Activated CD8-positive, alpha-beta memory T cell treated with anti-CD3 and anti-CD28 coated beads for 24 hours (primary cell): ENCODE measurements around the gene ANKUB1.

Experiments
- DNase-seq: peaks from one replicate; pipeline ENCODE4 v3.0.0-alpha.2; 2020

ANKUB1 gene

DNA sequence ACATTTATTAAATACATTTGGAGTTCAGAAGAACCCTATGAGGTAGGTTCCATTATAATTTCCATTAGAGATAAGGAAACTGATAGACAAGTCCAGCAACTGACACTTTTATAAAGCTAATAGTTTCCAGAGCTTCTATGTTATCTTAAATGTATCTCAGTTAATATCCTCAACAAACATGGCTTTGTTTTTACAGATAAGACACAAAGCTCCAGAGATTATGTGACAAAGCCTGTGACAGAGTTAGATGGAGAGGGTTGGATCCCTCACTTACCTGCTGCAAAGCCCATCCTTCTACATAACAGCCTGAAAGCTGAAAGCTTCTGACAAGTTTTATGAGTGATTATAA lies 39.6 kb downstream of the ANKUB1 start:
- no peak for DNase-seq

DNA sequence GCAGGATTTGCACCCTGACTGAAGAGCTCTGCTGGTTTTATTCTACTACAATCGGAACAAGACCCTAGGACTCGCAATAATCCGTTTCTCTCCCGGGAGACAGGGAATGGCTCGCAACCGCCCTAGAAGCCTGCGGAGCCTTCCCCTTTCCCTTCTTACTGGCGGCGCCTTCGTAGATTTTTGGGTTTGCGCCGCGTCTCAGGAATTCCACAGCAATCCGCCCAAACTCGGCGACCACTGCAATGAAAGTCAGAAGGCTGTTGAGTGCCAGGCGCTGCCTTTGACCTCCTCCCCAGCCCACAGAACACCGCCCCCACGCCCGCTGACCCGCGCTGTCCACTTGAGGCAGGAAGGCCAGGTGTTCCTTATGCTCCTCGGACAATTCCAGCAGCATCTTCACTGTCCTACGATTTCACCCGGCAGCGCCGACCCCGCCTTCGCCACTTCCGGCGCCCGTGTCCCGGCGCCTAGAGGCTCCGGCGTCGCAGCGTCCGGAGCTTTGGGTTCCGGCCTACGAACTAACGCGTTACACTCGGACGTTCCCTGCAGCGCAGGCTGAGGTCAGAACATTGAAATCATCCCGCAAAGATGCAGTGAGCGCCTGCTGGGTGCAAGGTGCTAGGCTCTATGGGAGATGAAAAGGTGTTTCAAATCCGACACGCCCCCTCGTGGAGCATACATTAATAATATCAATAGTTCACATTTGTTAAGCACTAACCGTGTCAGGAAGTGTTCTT lies 40.1 kb downstream of the ANKUB1 start, which contains the start of gene COMMD2:
COMMD2 (minus strand) TSS at position 439 of the 737 bp plus-strand sequence; CDS start at position 394, 45 bp downstream.
- peak; percentile 88 for DNase-seq

DNA sequence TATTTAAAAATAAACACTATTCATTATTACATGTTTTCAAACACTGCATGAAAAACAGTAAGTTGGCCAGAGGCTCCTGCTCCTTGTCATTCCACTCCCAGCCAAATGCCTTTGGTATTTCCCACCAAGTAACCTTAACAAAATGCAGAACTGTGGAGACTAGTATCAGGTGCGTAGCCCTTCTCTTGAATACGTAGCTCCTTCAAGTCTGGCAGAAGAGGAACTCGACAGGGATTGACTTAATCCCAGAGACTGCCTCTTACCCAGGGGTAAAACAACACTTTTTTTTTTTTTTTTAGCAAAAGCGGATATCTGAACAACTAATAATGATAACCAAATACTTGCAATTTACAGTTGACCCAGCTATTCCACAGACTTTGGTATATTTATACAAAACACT lies 40.8 kb downstream of the ANKUB1 start:
- DNase-seq = no peak

DNA sequence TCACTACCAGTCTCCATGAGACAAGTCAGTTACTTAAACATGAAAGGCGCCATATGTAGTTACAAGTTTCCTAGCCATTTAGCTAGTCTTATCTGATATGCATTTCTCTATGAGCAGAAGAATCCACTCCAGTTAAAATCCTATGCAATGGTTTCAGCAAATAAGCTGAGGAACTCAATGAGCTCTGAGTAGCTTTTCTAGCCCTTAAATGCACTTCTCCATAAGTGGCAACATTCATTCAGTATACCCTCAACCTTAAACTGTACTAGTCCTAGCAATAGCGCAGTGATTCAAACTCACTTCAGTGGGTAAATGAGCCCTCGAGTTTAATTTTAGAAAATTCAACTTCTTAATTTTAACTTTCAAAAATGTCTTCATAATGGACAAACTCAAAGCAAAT lies 47.7 kb downstream of the ANKUB1 start:
- no peak for DNase-seq

DNA sequence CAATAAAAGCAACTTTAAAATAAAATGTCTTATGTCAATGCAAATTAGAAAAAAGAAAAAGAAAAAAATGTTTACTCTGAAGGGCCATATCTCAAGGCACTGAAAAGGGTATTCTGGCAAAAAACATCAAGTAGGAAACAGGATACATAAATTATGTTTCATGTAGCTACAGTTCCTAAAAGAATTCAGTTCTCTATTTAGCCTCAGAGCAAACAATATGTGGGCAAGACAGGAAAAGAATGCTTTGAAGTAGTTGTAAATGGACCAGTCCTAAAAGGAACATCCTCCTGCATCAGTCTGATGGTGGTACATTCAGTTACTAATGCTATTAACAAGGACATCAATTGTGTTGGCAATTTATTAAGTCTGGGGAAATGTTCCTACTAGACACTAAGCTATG lies 48.2 kb downstream of the ANKUB1 start:
- no peak for DNase-seq

DNA sequence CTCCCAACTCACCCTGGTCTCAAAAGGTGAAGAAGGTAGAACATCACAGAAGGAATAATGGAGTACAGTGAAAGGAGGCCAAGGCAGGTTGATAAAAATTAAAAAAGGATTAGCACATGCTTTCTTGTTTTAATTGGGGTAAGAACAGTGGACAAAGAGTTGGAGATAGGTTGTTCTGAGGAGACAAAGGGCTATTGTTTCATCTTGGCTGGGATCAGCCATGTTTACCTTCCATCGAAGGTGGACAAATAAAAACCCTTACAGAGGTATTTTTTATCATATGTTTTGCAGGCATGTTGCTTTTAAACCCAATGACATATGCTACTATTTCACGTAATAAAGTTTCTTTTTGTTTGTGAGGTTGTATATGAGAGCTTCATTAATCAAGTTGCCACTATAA lies 53.0 kb downstream of the ANKUB1 start:
- no peak for DNase-seq

DNA sequence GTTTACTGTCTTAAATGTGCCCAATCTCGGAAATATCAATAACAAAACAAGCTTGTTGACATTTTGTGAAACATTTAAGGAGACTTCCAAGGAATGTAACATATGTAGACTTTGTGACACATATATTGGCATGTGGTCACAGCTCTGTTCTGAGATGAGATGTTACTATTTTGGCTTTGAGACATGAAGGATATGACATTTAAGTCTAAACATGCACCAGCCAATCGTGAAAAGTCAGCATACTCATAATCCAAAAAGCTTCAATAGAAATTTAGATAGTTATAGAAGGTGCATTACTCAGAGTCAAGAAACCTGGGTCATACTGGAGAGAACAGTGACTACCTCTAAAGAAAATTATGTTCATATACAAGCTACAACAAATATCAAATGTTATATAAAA lies 53.5 kb downstream of the ANKUB1 start:
- DNase-seq = no peak

DNA sequence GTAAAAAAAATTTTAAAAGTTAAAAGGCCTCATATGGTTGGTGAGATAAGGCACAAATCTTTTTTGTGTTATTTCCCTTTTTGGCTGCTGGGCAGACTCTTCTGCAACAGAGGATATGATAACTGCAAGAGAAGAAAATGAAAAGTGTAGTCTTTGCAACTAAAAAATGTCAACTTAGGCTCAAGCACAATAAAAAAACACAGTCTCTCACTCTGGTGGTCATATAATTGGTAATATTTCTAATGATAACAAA lies 55.5 kb downstream of the ANKUB1 start:
- DNase-seq = no peak

DNA sequence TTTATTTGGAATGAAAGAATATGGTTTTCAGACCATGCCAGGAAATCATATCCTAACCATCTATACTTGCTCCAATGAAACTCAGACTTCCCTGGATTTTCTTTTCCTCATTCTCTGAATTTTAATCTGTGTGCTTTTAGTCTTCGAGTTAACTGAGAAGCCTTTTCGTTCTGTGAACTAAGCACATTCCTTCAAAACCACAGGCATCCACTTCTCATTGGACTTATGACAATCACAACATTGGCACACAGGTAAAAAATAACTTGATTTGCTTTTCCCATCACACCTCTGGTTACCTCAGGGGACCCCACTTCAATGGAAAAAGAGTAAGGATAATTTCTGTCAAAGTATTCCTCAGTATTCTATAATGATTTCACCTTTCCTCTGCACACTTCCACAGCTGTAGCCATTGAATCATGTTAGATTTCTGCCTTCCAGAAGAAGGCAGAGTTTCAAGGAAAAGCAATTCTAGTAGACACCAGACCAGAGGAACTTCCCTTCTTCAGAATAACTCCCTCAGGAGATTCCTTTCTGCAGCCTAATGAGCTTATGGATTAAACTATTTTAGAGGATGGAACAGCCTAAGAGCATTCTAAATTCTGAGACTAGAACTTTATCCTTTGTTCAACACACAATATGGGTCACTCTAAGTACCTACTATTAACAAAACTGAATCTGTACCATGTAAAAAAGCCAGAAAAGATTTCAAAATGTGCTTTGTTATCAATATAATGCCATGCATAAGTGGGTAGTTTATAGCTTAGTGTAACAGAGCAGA lies 56.0 kb downstream of the ANKUB1 start:
- no peak for DNase-seq

DNA sequence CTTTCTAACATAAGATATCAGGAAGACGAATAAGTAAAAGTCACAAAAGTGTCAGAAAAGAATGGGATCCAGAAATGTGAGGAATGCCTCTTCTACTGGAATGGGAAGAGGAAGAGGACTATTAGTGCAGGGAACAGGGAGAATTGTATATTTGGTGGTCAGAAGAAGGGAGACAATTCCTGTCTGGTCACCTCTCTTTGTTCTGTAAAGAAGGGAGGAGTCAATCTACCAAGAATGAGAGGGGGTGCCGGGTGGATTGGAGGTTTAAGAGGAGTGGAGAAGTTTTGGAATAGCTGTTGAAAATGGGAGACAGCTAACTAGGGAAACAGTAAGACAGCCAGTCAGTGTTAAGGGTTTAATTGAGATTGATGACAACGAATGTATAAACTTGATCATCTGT lies 60.1 kb downstream of the ANKUB1 start:
- DNase-seq = no peak

DNA sequence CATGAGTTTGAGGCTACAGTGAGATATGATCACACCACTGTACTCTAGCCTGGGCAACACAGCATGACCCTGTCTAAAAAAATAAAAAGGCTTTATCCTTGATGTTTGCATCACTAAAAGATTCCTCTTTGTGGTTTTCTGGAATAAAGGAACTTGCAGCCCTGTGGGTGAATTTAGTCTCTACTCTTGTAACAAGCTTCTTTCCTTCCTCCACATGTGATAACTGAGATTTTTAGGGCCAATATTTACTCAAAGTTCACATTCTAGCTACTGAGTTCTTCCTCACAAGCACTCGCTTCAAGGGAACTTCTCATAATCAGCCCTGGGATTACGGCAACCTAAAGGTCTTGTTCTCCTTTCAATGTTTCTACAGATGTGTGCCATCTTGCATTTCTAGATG lies 64.7 kb downstream of the ANKUB1 start:
- DNase-seq = no peak

DNA sequence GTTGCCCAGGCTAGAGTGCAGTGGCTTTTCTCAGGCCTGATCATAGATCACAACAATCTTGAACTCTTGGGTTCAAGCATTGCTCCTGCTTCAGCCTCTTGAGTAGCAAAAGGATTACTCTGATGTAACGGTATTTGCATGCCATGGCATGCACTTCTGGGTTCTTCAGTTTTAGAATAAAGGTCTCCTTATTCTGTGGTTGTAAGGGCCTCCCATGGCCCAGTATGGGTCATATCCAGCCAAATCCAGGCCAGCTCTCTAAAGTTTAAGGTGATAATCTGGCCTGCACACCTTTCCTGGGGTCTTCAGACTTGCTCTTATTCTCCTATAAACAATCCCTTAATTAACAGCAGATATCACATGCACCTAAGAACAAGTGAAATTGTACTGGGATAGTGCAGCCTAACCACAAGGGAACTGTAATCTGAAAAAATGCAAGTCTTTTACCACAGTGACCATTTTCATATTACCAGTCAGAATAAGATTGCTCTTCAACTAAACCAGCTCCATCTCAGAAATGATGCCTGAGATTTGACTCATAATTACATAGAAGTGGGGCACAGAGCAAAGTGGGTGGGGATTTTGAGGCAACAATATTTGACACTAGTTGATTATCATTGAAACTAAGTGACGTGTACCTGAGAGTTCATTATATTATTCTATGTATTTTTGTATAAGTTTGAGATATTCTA lies 65.5 kb downstream of the ANKUB1 start:
- DNase-seq = no peak

DNA sequence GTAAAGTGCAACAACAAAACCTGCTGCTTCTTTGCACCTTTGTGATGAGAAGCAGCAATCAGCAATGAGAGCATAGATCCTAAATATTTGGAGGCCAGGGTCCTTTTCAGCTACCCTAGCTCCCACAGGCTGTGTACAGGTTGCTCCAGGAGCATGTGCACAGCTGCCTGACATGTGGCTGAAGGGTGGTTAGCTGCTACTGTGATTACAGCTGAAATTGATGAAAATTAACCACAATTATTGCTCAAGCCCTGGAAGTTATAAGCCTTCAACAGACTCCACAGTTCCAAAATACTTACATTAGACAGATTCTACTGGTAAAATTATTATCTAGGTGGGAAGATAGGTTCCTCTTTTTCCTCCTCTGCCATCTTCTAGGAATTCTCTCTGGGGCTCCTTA lies 68.6 kb downstream of the ANKUB1 start:
- no peak for DNase-seq

DNA sequence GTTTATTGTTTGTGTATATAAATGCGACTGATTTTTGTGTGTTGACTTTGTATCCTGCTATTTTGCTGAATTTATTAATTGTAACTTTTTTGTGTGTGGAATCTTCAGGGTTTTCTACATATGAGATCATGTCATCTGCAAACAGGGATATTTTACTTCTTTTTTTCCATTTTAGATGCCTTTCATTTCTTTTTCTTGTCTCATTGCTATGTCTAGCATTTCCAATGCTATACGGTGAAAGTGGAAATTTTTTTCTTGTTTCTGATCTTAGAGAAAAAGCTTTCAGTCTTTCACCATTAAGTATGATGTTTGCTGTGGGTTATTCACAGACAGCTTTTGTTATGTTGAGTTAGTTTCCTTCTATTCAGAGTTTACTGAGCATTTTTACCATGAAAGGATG lies 71.4 kb downstream of the ANKUB1 start:
- no peak for DNase-seq

DNA sequence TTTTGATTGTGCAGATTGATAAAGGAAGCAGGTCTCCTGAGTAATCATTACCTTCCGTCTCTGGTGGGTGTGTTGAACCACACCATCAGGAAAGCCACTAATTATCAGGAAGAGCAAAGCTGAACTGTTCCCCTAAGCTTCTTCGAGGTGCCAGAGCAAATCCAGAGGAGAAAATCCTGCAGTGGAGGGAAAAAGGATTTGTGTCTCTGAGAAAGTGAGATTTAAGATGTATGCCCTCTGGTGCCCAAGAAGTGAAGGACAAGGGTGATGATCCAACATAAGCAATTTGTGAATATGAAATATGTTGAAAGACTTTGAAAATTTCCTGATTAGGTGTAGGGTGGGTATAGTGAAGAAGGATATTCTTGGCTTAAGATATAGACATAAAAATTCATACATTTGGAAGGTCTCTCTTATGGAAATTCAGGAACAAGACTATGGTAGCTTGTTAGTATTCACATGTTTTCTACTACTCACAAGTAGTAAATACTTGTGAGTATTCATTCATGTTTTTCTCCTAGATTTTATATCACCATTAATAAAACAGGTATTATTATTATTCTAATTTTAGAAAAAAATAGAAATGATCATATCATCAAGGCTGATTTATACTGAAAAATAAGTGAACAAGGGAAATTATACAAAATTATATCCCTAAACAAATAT lies 74.8 kb downstream of the ANKUB1 start:
- no peak for DNase-seq

DNA sequence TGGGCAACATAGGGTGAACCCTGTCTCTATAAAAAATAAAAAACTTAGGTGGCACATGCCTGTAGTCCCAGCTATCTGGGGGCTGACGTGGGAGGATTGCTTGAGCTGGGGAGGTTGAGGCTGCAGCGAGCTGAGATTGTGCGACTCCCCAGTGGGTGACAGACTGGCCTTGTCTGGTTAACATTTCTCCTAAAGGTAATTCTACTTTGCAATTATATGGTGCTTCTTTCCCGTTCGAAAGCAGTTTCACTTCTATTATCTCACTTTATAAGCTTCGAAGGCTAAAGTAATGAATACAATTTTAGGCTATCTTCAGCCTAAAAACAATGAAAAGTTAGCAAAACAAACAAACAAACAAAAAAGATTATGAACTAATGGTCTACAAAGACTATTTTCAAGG lies 75.4 kb downstream of the ANKUB1 start:
- no peak for DNase-seq

DNA sequence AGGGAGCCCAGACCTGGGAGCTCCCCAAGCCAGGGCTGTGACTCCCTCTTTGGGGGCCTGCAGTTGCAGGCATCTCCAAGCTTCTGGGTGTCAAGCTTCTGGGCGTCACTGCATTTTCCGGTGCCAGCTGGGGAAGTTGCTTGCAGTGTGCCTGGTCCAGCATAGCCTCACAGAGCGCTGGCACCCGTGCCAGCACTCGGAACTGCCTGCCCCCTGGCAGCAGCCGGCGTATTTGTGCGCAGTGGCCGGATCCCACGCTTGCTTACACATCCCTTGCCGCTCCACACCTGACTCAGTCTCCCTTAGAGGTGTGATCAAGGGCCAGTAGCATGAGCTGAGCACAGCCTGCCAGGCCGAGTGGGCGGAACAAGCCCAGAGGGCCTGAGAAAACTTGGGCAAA lies 77.1 kb downstream of the ANKUB1 start:
- DNase-seq = no peak

DNA sequence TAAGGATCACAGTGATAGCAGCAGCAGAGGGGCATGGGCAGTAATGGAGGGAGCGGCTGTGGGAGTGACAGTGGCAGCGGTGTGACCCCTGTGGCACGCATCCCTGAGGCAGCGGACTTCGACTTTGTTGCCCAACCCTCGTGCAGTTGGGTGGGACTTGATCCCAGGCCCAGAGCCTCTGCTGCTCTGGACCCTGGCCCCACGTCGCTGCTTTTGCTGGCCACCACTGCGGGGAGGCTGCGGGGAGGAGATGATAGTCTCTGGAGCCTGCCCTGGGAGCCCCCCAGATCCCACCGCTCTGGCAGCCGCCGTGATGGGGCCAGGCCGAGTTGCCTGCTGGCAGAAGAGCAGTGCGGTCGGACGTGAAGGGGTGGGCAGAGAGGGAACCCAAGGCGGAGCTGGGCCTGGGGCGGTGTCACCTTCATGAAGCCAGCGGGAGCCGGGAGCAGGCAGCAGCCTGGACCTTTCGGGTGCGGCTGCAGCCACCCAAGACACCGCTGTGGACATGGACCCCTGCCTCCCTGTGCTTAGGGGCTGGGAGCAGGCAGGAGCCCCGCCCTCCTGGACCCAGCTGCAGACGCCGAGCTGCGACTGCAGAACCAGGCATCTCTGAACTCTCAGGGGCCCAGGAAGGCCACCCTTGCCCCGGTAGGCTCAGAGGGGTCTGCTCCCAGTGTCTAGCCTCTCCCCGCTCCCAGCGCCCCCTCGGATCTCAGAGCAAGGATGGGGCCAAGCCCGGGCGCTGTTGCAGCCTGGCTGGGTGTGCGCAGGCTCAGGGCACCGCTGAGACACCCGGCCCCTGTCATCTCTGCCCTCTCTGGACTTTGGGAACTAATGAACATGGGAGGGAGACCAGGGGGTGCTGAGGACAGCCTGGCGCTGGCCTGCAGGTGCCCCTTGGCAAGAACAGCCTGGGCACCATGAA lies 78.4 kb downstream of the ANKUB1 start:
- no peak for DNase-seq
